Lung (tissue), 12 donors: ENCODE data around the gene SNRPD2. TPM values are rescaled to one million over a fixed set of nuclear protein-coding genes. Genes with fewer than 3 reads are reported as not detected.
A peak's percentile ranks its signal among the peaks of the same experiment; 100 is the strongest.

ENCODE experiments used
- ATAC-seq: fragments of 200-7000 bp; cut with Tn5 transposase; one replicate; pipeline ENCODE4 v1.9.1; 2020; ENCODE audit warnings: moderate number of reproducible peaks; ENCODE audit not compliant: insufficient read depth, low FRiP score
- DNase-seq, 3 donors: peaks; one replicate each; pipeline ENCODE4 v3.0.0-alpha.2; 2013 to 2017
- H3K27ac ChIP-seq, 2 donors: one replicate each; pipeline ENCODE4 v1.5.1; 2013; ENCODE audit warnings: mild to moderate bottlenecking in 2 of 2, moderate library complexity in 2 of 2, control low read depth in 1 of 2, inconsistent platforms in 1 of 2, low read depth in 1 of 2, low read length in 1 of 2
- H3K27me3 ChIP-seq, 3 donors: one replicate each; pipeline ENCODE4 v1.5.1; 2013; ENCODE audit warnings: low read length in 2 of 3; ENCODE audit not compliant: control insufficient read depth in 3 of 3, insufficient read depth in 3 of 3
- H3K36me3 ChIP-seq, 4 donors: one replicate each; pipeline ENCODE4 v1.5.1; 2013; ENCODE audit warnings: low read length in 4 of 4, mild to moderate bottlenecking in 1 of 4, moderate library complexity in 1 of 4; ENCODE audit not compliant: control insufficient read depth in 4 of 4, insufficient read depth in 4 of 4
- H3K4me1 ChIP-seq, 5 donors: one replicate each; pipeline ENCODE4 v1.5.1; 2013; ENCODE audit warnings: low read length in 5 of 5, mild to moderate bottlenecking in 2 of 5, moderate library complexity in 1 of 5; ENCODE audit not compliant: control insufficient read depth in 5 of 5, insufficient read depth in 5 of 5
- H3K4me3 ChIP-seq: one replicate; pipeline ENCODE4 v1.5.1; 2013; ENCODE audit warnings: mild to moderate bottlenecking, control low read depth, moderate library complexity
- H3K9ac ChIP-seq, 2 donors: one replicate each; pipeline ENCODE4 v1.5.1; 2013; ENCODE audit warnings: low read length in 2 of 2, control low read depth in 1 of 2; ENCODE audit not compliant: insufficient read depth in 1 of 2
- H3K9me3 ChIP-seq, 4 donors: one replicate each; pipeline ENCODE4 v1.5.1; 2013; ENCODE audit warnings: low read length in 3 of 4, mild to moderate bottlenecking in 1 of 4, moderate library complexity in 1 of 4; ENCODE audit not compliant: control insufficient read depth in 4 of 4, insufficient read depth in 3 of 4
- WGBS, 2 donors: extraction: QIAGEN DNeasy Blood & Tissue Kit; methylation state at CpG; one replicate each; pipeline ENCODE4 v1.1.7; 2013; 5-methylcytosine and 5-hydroxymethylcytosine counted together
- polyA plus RNA-seq, 2 donors: library from polyadenylated mRNA; stranded (reverse); fragments of 200-250 nt; gene quantifications; one replicate each; pipeline ENCODE4 v1.2.1, GENCODE V29; 2013
- total RNA-seq, 2 donors: library from RNA; depleted of rRNA in 1 of 2; stranded (reverse); fragments of >200 nt in 1 of 2; gene quantifications; one replicate each; pipeline ENCODE4 v1.2.1, GENCODE V29; 2014 to 2021
- TF ChIP-seq, protein P1 (sequence below): IDR thresholded peaks from 2 replicates; pipeline ENCODE4 v1.5.1; 2012; ENCODE audit warnings: mild to moderate bottlenecking; ENCODE audit errors: control extremely low read depth, extremely low read depth
- donor health status: control.
- donor health status: control.
- donor health status: Bipolar disorder and iron deficiency.
- donor health status: healthy.
- donor health status: DM: yes; HTN: yes; CAD: no.

The SNRPD2 gene
- total and polyA plus RNA-seq, 4 donors: 151 to 410 (median 337) TPM

DNA sequence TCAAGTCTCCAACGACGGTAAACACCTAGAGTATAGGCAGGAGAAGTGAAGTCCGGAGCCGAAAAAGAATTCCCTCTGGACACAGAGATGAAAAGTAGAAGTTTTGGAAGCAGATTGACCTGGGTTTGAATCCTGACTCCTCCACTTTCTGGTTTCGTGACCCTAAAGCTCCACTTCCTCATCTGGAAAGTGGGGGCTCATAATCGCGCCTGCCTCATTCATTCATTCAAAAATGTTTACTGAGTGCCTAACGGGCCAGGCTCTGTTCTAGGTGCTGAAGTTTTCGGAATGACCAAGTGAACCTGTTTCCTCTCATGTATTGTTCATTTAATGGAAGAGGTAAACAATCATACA, 45.4 kb downstream of the SNRPD2 start:
- H3K9me3 ChIP-seq: no peaks in the 10 kb centered on the region
- 8 to 12% methylated on average over 9 of the region's 9 CpGs for WGBS, 2 donors
- DNase-seq (no peak), ATAC-seq (no peak)
- H3K9ac ChIP-seq: no peak overlapping the region
- peaks cover 0 to 16% (median 0%) of the 10 kb centered on the region in 5 donors for H3K4me1 ChIP-seq
- H3K4me3 ChIP-seq: no peak overlapping the region
- peaks cover 0 to 19% (median 18%) of the 10 kb centered on the region in 3 donors for H3K27me3 ChIP-seq
- TF ChIP-seq, protein P1, sequence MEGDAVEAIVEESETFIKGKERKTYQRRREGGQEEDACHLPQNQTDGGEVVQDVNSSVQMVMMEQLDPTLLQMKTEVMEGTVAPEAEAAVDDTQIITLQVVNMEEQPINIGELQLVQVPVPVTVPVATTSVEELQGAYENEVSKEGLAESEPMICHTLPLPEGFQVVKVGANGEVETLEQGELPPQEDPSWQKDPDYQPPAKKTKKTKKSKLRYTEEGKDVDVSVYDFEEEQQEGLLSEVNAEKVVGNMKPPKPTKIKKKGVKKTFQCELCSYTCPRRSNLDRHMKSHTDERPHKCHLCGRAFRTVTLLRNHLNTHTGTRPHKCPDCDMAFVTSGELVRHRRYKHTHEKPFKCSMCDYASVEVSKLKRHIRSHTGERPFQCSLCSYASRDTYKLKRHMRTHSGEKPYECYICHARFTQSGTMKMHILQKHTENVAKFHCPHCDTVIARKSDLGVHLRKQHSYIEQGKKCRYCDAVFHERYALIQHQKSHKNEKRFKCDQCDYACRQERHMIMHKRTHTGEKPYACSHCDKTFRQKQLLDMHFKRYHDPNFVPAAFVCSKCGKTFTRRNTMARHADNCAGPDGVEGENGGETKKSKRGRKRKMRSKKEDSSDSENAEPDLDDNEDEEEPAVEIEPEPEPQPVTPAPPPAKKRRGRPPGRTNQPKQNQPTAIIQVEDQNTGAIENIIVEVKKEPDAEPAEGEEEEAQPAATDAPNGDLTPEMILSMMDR: no peak
- H3K27ac ChIP-seq: no peak overlapping the region
- no peaks in the 10 kb centered on the region for H3K36me3 ChIP-seq

DNA sequence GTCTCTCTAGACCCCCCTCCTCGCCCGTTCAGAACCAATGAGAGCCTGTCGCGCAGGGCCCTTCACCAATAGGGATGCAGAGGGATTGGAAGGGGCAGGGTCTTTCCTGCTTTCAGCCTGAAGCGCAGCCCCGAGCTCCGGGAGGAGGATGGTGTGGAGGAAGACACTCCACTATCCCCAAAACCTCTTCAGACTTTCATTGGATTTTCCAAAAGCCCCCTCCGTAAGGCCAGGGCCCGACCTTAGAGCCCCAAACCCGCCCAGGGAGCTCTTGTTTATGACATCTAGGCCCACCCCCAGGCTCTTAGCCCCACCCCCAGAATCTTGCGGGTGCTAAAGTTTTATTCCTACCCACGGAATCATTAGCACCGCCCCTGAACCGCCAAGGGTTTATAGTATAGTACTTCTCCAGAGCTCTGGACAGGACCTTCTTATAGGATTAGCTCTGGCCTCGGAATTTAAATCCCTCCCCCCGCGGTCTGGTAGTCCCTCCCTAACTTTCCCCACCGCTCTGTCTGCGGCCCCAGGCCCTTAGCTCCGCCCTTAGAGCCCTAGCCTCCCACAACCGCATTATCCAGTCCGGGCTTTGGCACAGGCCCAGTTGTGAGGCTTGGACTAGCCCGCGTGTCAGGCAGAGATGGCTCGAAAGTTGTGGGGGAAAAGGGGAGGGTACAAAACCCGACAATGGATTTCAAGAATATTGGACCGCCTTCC, 46.0 kb downstream of the SNRPD2 start:
- 1% methylated on average over 27 of the region's 27 CpGs for WGBS, 2 donors
- Histone ChIP-seq H3K9me3 (no peaks in the 10 kb centered on the region), H3K27ac (no peak overlapping the region), H3K27me3 (peaks cover 0 to 19% (median 18%) of the 10 kb centered on the region in 3 donors), H3K4me1 (peaks cover 0 to 17% (median 0%) of the 10 kb centered on the region in 5 donors), H3K9ac (no peak overlapping the region), H3K4me3 (no peak overlapping the region), H3K36me3 (no peaks in the 10 kb centered on the region)
- peak; percentile 83 to 84 (median 84) for DNase-seq
- TF ChIP-seq, protein P1: no peak
- no peak for ATAC-seq

DNA sequence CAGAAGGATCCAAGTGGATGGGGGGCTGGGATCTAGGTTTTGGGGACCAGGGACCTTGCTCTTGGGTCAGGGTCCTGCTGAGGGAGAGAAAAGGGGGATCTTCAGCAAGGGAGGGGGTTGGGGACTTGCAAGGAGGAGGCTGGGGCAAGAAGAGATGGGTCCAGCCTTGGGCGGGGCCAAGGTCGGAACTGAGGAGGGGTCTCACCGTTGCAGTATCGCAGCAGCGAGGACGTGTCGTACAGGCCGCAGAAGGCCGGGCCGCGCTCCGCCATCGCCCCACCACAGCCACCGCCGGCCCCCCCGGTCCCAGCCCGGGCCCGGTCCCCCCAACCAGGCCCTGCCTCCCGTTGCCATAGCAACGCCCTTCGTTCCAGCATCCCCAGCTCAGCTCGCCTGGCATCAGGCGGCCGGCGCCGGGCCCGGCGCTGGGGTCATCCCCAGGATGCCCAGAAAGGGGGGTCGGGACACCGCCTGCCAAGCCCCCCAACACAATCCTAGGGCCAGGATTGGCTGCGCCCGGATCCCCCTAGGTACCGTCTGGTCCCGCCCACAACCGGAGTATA, 46.6 kb downstream of the SNRPD2 start:
- Histone ChIP-seq H3K4me1 (peaks cover 0 to 17% (median 0%) of the 10 kb centered on the region in 5 donors), H3K27me3 (peaks cover 0 to 19% (median 18%) of the 10 kb centered on the region in 3 donors), H3K9me3 (no peaks in the 10 kb centered on the region), H3K9ac (no peak overlapping the region), H3K4me3 (no peak overlapping the region), H3K27ac (no peak overlapping the region), H3K36me3 (no peaks in the 10 kb centered on the region)
- WGBS, 2 donors: 8 to 15% methylated on average over 31 to 35 of the region's 35 CpGs
- no peak for DNase-seq
- TF ChIP-seq, protein P1: no peak
- ATAC-seq: no peak
